Body of pancreas (tissue), 4 donors: ENCODE measurements around the gene MASP2. TPM values are rescaled to one million over a fixed set of nuclear protein-coding genes. Genes with fewer than 3 reads are reported as not detected.
A peak's percentile ranks its signal among the peaks of the same experiment; 100 is the strongest.
"Not testable (repeated sequence)": the region's sequence is repeated elsewhere in the genome, so short reads cannot be mapped to it uniquely, and the experiment has no call there.

Experiments
- ATAC-seq: fragments of 150-250 bp; one replicate; pipeline ENCODE4 v1.9.1; 2016
- DNase-seq, 4 donors: peaks; one replicate each; pipeline ENCODE4 v3.0.0-alpha.2; 2019
- H3K27ac ChIP-seq, 4 donors: fragments of 200-600 bp; sonication (generic); 1 replicate in 3 of 4; 2 replicates in 1 of 4; pipeline versions ENCODE4 v1.5.1 to v1.6.1; 2016 to 2019; ENCODE audit warnings: mild to moderate bottlenecking in 1 of 4, mixed read lengths in 1 of 4, moderate library complexity in 1 of 4
- H3K27me3 ChIP-seq, 2 donors: fragments of 200-600 bp; sonication (generic); one replicate each; pipeline ENCODE4 v1.6.0; 2016; ENCODE audit warnings: mild to moderate bottlenecking in 1 of 2
- H3K36me3 ChIP-seq, 2 donors: fragments of 200-600 bp; sonication (generic); replicated peaks in 1 of 2; 2 replicates each; pipeline ENCODE4 v1.5.1; 2016; ENCODE audit warnings: low read depth in 2 of 2; ENCODE audit not compliant: insufficient read depth in 1 of 2
- H3K4me1 ChIP-seq: fragments of 200-600 bp; sonication (generic); one replicate; pipeline ENCODE4 v1.6.0; 2016
- H3K4me3 ChIP-seq, 2 donors: fragments of 200-600 bp; sonication (generic); 1 replicate in 1 of 2; 2 replicates in 1 of 2; pipeline ENCODE4 v1.5.1; 2016 to 2019
- H3K9me3 ChIP-seq, 3 donors: fragments of 200-600 bp; sonication (generic); 1 replicate in 2 of 3; 2 replicates in 1 of 3; pipeline ENCODE4 v1.5.1; 2016
- POLR2A ChIP-seq, 3 donors: fragments of 450-650 bp; IDR thresholded peaks; one replicate each; pipeline ENCODE4 v1.6.1; 2016; ENCODE audit warnings: antibody characterized with exemption in 3 of 3, mild to moderate bottlenecking in 2 of 3
- WGBS, 2 donors: methylation state at CpG; one replicate each; pipeline ENCODE4 v1.1.5; 2017; 5-methylcytosine and 5-hydroxymethylcytosine counted together
- intact Hi-C: fragments of 100-400 bp; cut with DNase I; formaldehyde crosslinking; loops from one replicate; pipeline ENCODE4 v1.15.1; 2023
- total RNA-seq, 2 donors: library from RNA; depleted of rRNA; stranded (reverse); fragments of >200 nt; gene quantifications; one replicate each; pipeline ENCODE4 v1.1.0, GENCODE V29; 2016
- TF ChIP-seq, protein P1 (sequence below), 7 experiments: fragments of 450-650 bp in 4 of 7; fragments of 200-600 bp in 3 of 7; sonication (generic) in 3 of 7; IDR thresholded peaks; one replicate each; pipeline ENCODE4 v1.5.1; 2016 to 2019; ENCODE audit warnings: antibody characterized with exemption in 7 of 7

Gene MASP2
- total RNA-seq, 2 donors from 2014 or later = not detected

DNA sequence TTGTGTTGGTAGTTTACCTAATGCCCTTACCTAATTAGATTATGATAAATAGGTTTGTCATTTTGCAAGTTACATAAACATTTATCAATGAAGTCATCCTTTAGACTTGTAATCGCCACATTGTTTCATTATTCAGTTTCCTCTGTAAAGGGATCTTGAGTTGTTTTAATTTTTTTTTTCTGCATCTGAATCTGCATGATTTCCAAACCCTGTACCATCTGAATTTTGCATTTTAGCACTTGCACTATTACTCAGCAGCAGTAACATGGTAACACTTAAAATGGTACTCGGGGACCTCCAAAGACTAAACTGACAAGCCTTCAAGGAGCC, 22.2 kb downstream of the MASP2 start:
- H3K36me3 ChIP-seq = peaks cover 25 to 37% of the 10 kb centered on the region in 2 donors
- H3K9me3 ChIP-seq = no peaks in the 10 kb centered on the region
- no peaks in the 10 kb centered on the region for H3K4me1 ChIP-seq
- no peaks in the 10 kb centered on the region for H3K27me3 ChIP-seq
- intact Hi-C loops = no loop called here
- no peak for DNase-seq
- H3K4me3 ChIP-seq = no peak overlapping the region
- 65 to 77% methylated on average over 2 of the region's 2 CpGs for WGBS, 2 donors
- no peak for ATAC-seq
- TF ChIP-seq POLR2A (IDR thresholded peaks at IDR 0.05) = no peak
- TF ChIP-seq, protein P1, sequence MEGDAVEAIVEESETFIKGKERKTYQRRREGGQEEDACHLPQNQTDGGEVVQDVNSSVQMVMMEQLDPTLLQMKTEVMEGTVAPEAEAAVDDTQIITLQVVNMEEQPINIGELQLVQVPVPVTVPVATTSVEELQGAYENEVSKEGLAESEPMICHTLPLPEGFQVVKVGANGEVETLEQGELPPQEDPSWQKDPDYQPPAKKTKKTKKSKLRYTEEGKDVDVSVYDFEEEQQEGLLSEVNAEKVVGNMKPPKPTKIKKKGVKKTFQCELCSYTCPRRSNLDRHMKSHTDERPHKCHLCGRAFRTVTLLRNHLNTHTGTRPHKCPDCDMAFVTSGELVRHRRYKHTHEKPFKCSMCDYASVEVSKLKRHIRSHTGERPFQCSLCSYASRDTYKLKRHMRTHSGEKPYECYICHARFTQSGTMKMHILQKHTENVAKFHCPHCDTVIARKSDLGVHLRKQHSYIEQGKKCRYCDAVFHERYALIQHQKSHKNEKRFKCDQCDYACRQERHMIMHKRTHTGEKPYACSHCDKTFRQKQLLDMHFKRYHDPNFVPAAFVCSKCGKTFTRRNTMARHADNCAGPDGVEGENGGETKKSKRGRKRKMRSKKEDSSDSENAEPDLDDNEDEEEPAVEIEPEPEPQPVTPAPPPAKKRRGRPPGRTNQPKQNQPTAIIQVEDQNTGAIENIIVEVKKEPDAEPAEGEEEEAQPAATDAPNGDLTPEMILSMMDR (IDR thresholded peaks at IDR 0.05) = no peak
- no peak overlapping the region for H3K27ac ChIP-seq

DNA sequence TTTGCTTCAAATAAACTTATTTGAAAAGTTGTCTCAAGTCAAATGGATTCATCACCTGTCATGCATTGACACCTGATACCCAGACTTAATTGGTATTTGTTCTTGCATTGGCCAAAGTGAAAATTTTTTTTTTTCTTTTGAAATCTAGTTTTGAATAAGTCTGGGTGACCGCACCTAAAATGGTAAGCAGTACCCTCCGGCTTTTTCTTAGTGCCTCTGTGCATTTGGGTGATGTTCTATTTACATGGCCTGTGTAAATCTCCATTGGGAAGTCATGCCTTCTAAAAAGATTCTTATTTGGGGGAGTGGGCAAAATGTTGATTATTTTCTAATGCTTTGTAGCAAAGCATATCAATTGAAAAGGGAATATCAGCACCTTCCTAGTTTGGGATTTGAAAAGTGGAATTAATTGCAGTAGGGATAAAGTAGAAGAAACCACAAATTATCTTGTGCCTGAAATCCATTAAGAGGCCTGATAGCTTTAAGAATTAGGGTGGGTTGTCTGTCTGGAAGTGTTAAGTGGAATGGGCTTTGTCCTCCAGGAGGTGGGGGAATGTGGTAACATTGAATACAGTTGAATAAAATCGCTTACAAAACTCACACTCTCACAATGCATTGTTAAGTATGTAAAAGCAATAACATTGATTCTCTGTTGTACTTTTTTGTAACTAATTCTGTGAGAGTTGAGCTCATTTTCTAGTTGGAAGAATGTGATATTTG, 22.7 kb downstream of the MASP2 start:
- intact Hi-C loops = no loop called here
- H3K27me3 ChIP-seq = no peaks in the 10 kb centered on the region
- H3K4me3 ChIP-seq = no peak overlapping the region
- H3K36me3 ChIP-seq = peaks cover 29 to 40% of the 10 kb centered on the region in 2 donors
- ATAC-seq (no peak), DNase-seq (no peak)
- WGBS, 2 donors = 81 to 86% methylated on average over 3 of the region's 3 CpGs
- no peak overlapping the region for H3K27ac ChIP-seq
- H3K9me3 ChIP-seq = no peaks in the 10 kb centered on the region
- TF ChIP-seq, protein P1 (IDR thresholded peaks at IDR 0.05) = no peak
- no peak for TF ChIP-seq POLR2A (IDR thresholded peaks at IDR 0.05)
- H3K4me1 ChIP-seq = no peaks in the 10 kb centered on the region

DNA sequence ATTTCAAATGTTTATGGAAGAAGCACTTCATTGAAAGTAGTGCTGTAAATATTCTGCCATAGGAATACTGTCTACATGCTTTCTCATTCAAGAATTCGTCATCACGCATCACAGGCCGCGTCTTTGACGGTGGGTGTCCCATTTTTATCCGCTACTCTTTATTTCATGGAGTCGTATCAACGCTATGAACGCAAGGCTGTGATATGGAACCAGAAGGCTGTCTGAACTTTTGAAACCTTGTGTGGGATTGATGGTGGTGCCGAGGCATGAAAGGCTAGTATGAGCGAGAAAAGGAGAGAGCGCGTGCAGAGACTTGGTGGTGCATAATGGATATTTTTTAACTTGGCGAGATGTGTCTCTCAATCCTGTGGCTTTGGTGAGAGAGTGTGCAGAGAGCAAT, 23.8 kb downstream of the MASP2 start:
- H3K4me3 ChIP-seq = no peak overlapping the region
- 88 to 94% methylated on average over 14 of the region's 14 CpGs for WGBS, 2 donors
- no peak overlapping the region for H3K27ac ChIP-seq
- no peaks in the 10 kb centered on the region for H3K4me1 ChIP-seq
- no peaks in the 10 kb centered on the region for H3K27me3 ChIP-seq
- H3K36me3 ChIP-seq = peaks cover 38 to 50% of the 10 kb centered on the region in 2 donors
- DNase-seq = no peak
- intact Hi-C loops = no loop called here
- H3K9me3 ChIP-seq = no peaks in the 10 kb centered on the region
- no peak for TF ChIP-seq POLR2A (IDR thresholded peaks at IDR 0.05)
- ATAC-seq = no peak

DNA sequence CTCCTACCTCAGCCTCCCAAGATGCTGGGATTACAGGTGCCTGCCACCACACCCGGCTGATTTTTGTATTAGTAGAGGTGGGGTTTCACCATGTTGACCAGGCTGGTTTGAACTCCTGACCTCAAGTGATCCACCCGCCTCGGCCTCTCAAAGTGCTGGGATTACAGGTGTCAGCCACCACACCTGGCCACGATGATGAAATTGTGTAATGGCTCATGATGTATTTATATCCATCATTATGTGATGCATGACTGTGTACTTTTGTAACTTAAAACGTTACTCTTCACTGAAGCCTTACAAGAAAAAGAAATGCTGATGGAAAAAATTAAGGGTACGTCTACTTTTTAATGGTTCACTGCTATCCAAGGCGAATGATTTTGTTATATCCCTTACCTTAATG, 27.1 kb downstream of the MASP2 start:
- ATAC-seq = no peak
- TF ChIP-seq, protein P1 (IDR thresholded peaks at IDR 0.05) = no peak
- DNase-seq = no peak
- H3K4me1 ChIP-seq = peaks cover 14% of the 10 kb centered on the region
- intact Hi-C loops = no loop called here
- 89 to 90% methylated on average over 6 to 7 of the region's 7 CpGs for WGBS, 2 donors
- H3K36me3 ChIP-seq = peaks cover 38 to 52% of the 10 kb centered on the region in 2 donors
- no peak overlapping the region for H3K27ac ChIP-seq
- no peaks in the 10 kb centered on the region for H3K9me3 ChIP-seq
- no peaks in the 10 kb centered on the region for H3K27me3 ChIP-seq
- H3K4me3 ChIP-seq = no peak overlapping the region

DNA sequence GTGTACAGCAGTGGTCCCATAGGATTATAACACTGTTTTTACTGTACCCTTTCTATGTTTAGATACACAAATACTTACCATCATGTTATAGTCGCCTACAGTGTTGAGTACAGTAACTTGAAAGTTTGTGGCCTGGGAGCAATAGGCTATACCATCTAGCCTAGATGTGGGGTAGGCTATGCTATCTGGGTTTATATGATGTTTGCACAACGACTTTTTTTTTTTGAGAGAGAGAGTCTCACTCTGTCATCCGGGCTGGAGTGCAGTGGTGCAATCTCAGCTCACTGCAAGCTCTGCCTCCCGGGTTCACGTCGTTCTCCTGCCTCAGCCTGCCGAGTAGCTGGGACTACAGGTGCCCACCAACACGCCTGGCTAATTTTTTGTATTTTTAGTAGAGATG, 27.7 kb downstream of the MASP2 start:
- 53 to 81% methylated on average over 3 to 8 of the region's 8 CpGs for WGBS, 2 donors
- H3K27me3 ChIP-seq, intact Hi-C loops, H3K4me3 ChIP-seq, H3K9me3 ChIP-seq, H3K27ac ChIP-seq, ATAC-seq, DNase-seq: not testable (repeated sequence)
- Histone ChIP-seq H3K36me3 (peaks cover 38 to 55% of the 10 kb centered on the region in 2 donors), H3K4me1 (peaks cover 20% of the 10 kb centered on the region)

DNA sequence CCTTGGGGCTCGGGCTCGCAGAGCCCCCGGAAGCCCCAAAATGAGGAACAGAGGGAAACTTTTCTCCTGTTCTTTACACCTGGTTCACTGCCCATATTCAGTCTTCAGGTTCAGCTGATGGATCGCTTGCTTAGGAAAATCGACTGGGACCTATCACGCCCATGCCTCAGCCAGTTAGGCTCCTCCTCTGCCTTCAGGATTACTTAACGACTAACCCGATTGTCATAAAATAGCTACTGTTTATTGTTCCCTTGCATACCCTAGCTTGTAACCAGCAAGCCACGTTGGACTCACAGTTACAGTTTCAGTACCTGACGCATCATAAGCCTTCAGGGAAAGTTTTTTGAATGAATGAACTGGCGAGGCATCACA, 33.9 kb downstream of the MASP2 start:
- DNase-seq (no peak), ATAC-seq (no peak)
- peaks cover 30% of the 10 kb centered on the region for H3K4me1 ChIP-seq
- no peak for TF ChIP-seq POLR2A (IDR thresholded peaks at IDR 0.05)
- TF ChIP-seq, protein P1 (IDR thresholded peaks at IDR 0.05) = no peak
- peaks cover 0 to 23% of the 10 kb centered on the region in 2 donors for H3K36me3 ChIP-seq
- H3K9me3 ChIP-seq = no peaks in the 10 kb centered on the region
- H3K27ac ChIP-seq = peak overlapping the region; percentile 87 to 97 (median 94)
- intact Hi-C loops = no loop called here
- H3K27me3 ChIP-seq = no peaks in the 10 kb centered on the region
- peak overlapping the region; percentile 90 to 100 for H3K4me3 ChIP-seq
- 1% methylated on average over 8 to 11 of the region's 11 CpGs for WGBS, 2 donors
